GM20000 (cell line): Measurements from ENCODE around the gene ABCC8.
A peak's percentile ranks its signal among the peaks of the same experiment; 100 is the strongest.

Experiments
- DNase-seq: peaks from one replicate; pipeline ENCODE4 v3.0.0; 2012; ENCODE audit warnings: low spot score
- TF ChIP-seq, protein P1 (sequence below): IDR thresholded peaks from 2 replicates; pipeline ENCODE4 v1.5.1; 2012; ENCODE audit warnings: mild to moderate bottlenecking, control low read depth; ENCODE audit errors: extremely low read depth, missing control alignments

The ABCC8 gene

DNA sequence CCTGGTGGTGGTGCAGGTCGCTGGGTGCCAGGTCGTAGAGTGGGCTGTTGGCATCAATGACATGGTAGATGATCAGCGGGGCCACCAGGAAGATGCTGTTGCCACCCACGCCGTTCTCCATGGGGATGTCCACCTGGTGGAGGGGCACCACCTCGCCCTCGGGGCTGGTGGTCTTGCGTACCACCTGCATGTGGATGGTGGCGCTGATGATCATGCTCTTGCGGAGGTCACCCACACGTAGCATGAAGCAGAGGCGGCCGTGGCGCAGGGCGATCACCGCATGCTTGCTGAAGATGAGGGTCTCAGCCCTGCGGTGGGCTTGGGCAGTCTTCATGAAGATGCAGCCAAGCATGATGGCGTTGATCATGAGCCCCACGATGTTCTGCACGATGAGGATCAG, 89.4 kb downstream of the ABCC8 start:
- TF ChIP-seq, protein P1, sequence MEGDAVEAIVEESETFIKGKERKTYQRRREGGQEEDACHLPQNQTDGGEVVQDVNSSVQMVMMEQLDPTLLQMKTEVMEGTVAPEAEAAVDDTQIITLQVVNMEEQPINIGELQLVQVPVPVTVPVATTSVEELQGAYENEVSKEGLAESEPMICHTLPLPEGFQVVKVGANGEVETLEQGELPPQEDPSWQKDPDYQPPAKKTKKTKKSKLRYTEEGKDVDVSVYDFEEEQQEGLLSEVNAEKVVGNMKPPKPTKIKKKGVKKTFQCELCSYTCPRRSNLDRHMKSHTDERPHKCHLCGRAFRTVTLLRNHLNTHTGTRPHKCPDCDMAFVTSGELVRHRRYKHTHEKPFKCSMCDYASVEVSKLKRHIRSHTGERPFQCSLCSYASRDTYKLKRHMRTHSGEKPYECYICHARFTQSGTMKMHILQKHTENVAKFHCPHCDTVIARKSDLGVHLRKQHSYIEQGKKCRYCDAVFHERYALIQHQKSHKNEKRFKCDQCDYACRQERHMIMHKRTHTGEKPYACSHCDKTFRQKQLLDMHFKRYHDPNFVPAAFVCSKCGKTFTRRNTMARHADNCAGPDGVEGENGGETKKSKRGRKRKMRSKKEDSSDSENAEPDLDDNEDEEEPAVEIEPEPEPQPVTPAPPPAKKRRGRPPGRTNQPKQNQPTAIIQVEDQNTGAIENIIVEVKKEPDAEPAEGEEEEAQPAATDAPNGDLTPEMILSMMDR: no peak
- no peak for DNase-seq

DNA sequence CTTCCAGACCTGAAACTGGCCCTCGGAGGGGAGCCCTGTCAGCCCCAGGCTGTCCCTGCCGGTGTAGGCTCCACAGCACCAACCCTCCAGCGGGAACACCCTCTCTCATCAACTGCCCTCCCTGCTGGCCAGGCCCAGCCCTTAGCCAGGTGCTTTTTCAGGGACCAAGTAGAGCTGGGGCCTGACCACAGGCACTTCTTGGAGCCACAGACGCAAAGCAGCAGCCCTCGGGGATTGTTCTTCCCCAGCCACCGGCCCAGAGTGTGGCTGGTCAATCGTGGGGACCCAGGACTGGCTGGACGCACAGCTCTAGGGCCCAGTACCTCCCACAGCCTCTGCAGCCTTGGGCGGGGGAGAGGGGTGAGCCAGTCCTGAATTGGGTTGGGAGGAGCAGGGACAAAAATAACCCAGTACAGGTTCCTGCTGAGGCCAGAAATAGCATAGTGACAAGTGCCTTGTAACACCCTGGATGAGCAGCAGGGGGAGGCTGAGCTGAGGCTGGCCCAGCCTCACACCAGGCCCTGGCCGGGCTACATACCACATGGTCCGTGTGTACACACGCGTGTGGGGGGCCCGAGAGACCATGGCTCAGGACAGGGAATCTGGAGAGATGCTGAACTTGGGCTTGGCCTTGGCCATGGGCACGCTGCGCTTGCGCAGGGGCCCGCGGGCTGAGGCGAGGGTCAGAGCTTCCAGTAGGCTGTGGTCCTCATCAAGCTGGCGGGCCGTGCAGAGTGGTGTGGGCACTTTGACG, 90.1 kb downstream of the ABCC8 start:
- TF ChIP-seq, protein P1: peak; percentile 47
- DNase-seq: peak; percentile 70

DNA sequence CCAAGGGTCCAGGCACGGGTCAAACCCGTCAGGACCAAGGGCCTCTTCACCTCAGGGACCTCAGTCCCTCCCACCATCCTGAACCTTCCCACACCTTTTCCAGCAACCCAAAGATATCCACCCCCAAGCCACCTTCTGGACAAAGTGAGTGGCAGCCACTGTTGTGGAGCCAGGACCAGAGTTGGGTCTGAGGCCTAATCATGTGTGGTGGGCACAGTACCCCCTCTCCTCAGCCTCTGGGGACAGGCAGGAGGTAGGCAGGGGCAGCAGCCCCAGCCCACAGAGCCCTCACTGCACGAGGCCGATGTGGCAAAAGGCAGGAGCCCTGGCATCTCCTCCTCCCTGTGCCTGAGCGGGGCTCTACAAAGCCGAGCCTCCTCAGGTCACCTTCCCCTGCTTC, 90.7 kb downstream of the ABCC8 start:
- TF ChIP-seq, protein P1: no peak
- no peak for DNase-seq

DNA sequence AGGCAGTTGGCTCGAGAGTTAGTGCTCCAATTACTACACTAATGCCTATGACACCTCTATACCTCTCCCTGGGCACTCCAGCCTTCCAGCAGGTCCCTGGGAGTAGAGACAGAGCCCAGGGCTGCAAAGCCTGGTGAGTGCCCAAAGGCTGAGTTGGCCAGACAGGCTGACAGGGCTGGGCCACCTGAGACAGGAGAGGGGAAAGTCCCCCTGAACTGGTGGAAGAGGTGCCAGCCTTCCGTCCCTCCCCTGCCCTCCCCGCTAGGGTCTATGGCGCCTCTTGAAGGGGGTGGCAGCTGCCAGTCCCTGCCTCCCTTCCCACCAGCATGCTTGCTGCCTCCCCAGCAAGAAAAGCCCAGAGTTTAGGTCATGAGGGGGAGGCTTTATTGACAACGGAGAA, 91.2 kb downstream of the ABCC8 start:
- no peak for DNase-seq
- TF ChIP-seq, protein P1: no peak

DNA sequence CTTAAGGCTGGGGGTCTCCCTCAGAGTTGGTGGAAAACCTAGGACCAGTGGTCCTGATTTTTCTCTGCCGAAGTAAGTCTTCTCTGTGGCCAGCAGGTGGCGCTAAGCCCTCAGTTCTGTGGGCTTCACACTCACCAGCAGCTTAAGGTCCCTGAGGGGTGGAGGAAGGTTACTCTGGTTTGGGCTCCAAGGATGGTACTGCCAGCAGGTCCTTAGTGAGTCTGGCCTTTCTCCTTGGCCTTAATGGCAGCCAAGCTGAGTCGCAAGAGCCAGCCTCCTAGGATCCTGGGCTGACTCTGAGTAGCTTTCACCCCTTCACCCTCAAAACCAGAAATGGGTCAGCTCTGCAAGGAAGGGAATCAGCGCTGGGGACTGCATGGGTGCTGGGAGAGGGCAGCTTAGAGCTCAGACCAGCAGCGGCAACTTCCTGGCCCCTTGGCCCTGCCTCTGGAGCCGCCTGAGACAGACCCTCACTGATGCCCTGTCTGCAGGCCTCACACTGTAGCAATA, 92.6 kb downstream of the ABCC8 start:
- TF ChIP-seq, protein P1: peak; percentile 89
- DNase-seq: peak; percentile 70

DNA sequence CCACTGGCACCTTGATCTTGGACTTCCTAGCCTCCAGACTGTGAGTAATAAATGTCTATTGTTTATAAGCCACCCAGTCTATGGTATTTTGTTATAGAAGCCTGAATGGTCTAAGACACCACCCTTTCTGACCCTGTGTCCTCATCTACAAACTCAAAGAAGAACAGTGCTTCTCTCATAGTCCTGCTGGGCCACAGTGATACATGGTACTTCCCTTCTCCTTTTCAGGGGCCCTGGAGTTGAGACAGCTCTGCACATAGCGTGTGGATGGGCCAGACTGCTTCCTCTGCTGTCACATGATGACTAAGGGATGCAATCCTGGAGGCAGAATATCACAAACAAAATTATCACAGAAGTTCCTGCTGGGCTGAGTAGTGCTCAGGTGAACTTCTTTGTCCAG, 93.2 kb downstream of the ABCC8 start:
- TF ChIP-seq, protein P1: no peak
- no peak for DNase-seq

DNA sequence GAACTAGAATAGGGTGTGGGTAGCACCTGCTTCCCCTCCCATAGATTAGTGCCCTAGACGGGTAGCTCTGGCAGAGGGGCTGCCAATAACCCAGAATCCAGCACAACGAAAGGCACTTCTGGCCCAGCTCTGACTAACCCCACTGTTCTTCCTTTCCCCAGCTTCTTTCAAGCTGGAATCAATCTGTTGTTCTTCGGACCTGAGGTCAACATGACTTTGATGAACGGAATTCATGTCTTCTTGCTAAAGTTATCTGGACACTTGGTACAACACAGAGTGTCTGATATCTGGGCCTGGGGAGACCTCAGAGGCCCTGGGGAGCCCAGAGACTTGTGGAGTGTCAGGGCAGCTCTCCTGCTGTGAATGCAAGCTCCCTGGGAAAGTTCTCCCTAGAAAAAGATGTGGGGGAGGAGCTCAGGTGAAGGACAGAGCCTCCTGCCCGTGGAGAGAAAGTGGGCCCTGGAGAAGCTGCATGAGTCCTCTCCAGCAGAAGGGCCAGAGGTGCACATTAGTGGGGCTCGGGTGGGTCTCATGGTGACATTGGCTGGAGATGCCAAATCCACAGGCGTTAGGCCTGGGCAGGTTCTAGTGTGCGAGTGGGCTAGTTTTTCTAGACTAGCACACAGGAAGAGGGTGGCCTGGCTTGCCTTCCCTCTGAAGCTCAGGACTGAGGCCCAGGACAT, 94.5 kb downstream of the ABCC8 start:
- DNase-seq: no peak
- TF ChIP-seq, protein P1: no peak
